CD14-positive monocyte (primary cell): ENCODE data around the gene EXOC6. TPM values are rescaled to one million over a fixed set of nuclear protein-coding genes. Genes with fewer than 3 reads are reported as not detected.

Experiments used
- DNase-seq, 3 donors: peaks; one replicate each; pipeline ENCODE4 v3.0.0-alpha.2; 2011 to 2022
- H2AFZ ChIP-seq: 2 replicates; pipeline ENCODE4 v1.6.0; 2012; ENCODE audit warnings: mild to moderate bottlenecking, low read depth, low read length, inconsistent platforms; ENCODE audit not compliant: insufficient read depth, poor library complexity, severe bottlenecking
- H3K27ac ChIP-seq, 2 donors: 1 replicate in 1 of 2; 2 replicates in 1 of 2; pipeline ENCODE4 v1.5.1; 2012 to 2013; ENCODE audit warnings: low read length in 2 of 2, control low read depth in 1 of 2, inconsistent platforms in 1 of 2, low read depth in 1 of 2, mild to moderate bottlenecking in 1 of 2
- H3K27me3 ChIP-seq, 2 donors: one replicate each; pipeline versions ENCODE4 v1.6.0 to v1.6.1; 2011 to 2013; ENCODE audit warnings: low read length in 2 of 2; ENCODE audit not compliant: control insufficient read depth in 2 of 2, insufficient read depth in 2 of 2
- H3K36me3 ChIP-seq, 2 donors: replicated peaks in 1 of 2; 1 replicate in 1 of 2; 2 replicates in 1 of 2; pipeline versions ENCODE4 v1.5.1 to v1.6.1; 2012 to 2013; ENCODE audit warnings: low read length in 2 of 2, control low read depth in 1 of 2, inconsistent platforms in 1 of 2, mild to moderate bottlenecking in 1 of 2; ENCODE audit not compliant: insufficient read depth in 2 of 2, control insufficient read depth in 1 of 2
- H3K4me1 ChIP-seq, 2 donors: 1 replicate in 1 of 2; 2 replicates in 1 of 2; pipeline versions ENCODE4 v1.5.1 to v1.6.1; 2012 to 2013; ENCODE audit warnings: low read length in 2 of 2, control low read depth in 1 of 2, inconsistent platforms in 1 of 2, mild to moderate bottlenecking in 1 of 2, moderate library complexity in 1 of 2; ENCODE audit not compliant: insufficient read depth in 2 of 2, control insufficient read depth in 1 of 2
- H3K4me2 ChIP-seq: replicated peaks from 2 replicates; pipeline ENCODE3; 2012; ENCODE audit warnings: low read length, moderate library complexity, mild to moderate bottlenecking; ENCODE audit not compliant: poor library complexity, severe bottlenecking; ENCODE audit errors: extremely low read depth
- H3K4me3 ChIP-seq, 3 experiments: fragments of 200-600 bp in 1 of 3; sonication (generic) in 1 of 3; replicated peaks in 1 of 3; 1 replicate in 2 of 3; 2 replicates in 1 of 3; pipeline ENCODE4 v1.5.1; 2011 to 2013; ENCODE audit warnings: low read length in 3 of 3, mild to moderate bottlenecking in 3 of 3, control low read depth in 2 of 3, low read depth in 2 of 3, inconsistent platforms in 1 of 3, moderate library complexity in 1 of 3
- H3K79me2 ChIP-seq: 2 replicates; pipeline ENCODE4 v1.6.0; 2012; ENCODE audit warnings: mild to moderate bottlenecking, control low read depth, inconsistent platforms, low read length, moderate library complexity; ENCODE audit not compliant: insufficient read depth
- H3K9ac ChIP-seq: 2 replicates; pipeline ENCODE4 v1.6.0; 2017; ENCODE audit warnings: low read length, mild to moderate bottlenecking; ENCODE audit not compliant: insufficient read depth, poor library complexity, severe bottlenecking
- H3K9me3 ChIP-seq, 2 donors: replicated peaks in 1 of 2; 1 replicate in 1 of 2; 2 replicates in 1 of 2; pipeline versions ENCODE4 v1.5.1 to v1.6.1; 2012 to 2013; ENCODE audit warnings: low read length in 2 of 2, control low read depth in 1 of 2; ENCODE audit not compliant: control insufficient read depth in 1 of 2, insufficient read depth in 1 of 2
- H4K20me1 ChIP-seq: 2 replicates; pipeline ENCODE4 v1.6.0; 2012; ENCODE audit warnings: mild to moderate bottlenecking, low read length, control low read depth, moderate library complexity; ENCODE audit not compliant: insufficient read depth
- H3K27ac Mint-ChIP-seq, 7 donors: one replicate each; pipeline ENCODE4 v1.8.0; 2020; ENCODE audit warnings: mild to moderate bottlenecking in 7 of 7, mixed read lengths in 7 of 7, moderate library complexity in 6 of 7, inconsistent platforms in 2 of 7
- H3K27me3 Mint-ChIP-seq, 3 donors: one replicate each; pipeline ENCODE4 v1.8.0; 2021 to 2022; ENCODE audit warnings: low read depth in 3 of 3, mild to moderate bottlenecking in 3 of 3, mixed read lengths in 3 of 3, moderate library complexity in 3 of 3, inconsistent platforms in 1 of 3
- H3K36me3 Mint-ChIP-seq, 2 donors: one replicate each; pipeline ENCODE4 v1.8.0; 2020; ENCODE audit warnings: mixed read lengths in 2 of 2, inconsistent platforms in 1 of 2, mild to moderate bottlenecking in 1 of 2
- H3K4me1 Mint-ChIP-seq: one replicate; pipeline ENCODE4 v1.8.0; 2020; ENCODE audit warnings: mild to moderate bottlenecking, mixed read lengths
- H3K4me3 Mint-ChIP-seq, 2 donors: one replicate each; pipeline ENCODE4 v1.8.0; 2020; ENCODE audit warnings: mild to moderate bottlenecking in 2 of 2, mixed read lengths in 2 of 2, moderate library complexity in 1 of 2
- H3K9me3 Mint-ChIP-seq, 7 donors: one replicate each; pipeline ENCODE4 v1.8.0; 2020 to 2022; ENCODE audit warnings: mixed read lengths in 7 of 7, mild to moderate bottlenecking in 6 of 7, moderate library complexity in 6 of 7, inconsistent platforms in 2 of 7
- WGBS: methylation state at CpG from one replicate; pipeline ENCODE4 v1.1.5; 2013; ENCODE audit warnings: missing lambda C conversion rate; ENCODE audit not compliant: insufficient coverage; 5-methylcytosine and 5-hydroxymethylcytosine counted together
- intact Hi-C, 2 donors: fragments of 100-400 bp; cut with micrococcal nuclease; formaldehyde crosslinking; loops; one replicate each; pipeline versions ENCODE4 v1.15.0 to v1.15.1; 2023
- polyA plus RNA-seq, 3 donors: library from polyadenylated mRNA; depleted of rRNA in 1 of 3; unstranded in 2 of 3; stranded (reverse) in 1 of 3; fragments of 300-500 nt in 2 of 3; fragments of >200 nt in 1 of 3; fragmentation: Illumina TruSeq in 2 of 3; gene quantifications; 1 replicate in 2 of 3; 2 replicates in 1 of 3; pipeline ENCODE4 v1.2.3, GENCODE V29; 2012 to 2021
- TF ChIP-seq, protein P1 (sequence below): fragments of 200-600 bp; IDR thresholded peaks from one replicate; pipeline ENCODE4 v1.8.0; 2022; ENCODE audit warnings: antibody characterized with exemption, mild to moderate bottlenecking

Gene EXOC6
- polyA plus RNA-seq, 3 donors: 7.5 to 9.6 (median 8.3) TPM

DNA sequence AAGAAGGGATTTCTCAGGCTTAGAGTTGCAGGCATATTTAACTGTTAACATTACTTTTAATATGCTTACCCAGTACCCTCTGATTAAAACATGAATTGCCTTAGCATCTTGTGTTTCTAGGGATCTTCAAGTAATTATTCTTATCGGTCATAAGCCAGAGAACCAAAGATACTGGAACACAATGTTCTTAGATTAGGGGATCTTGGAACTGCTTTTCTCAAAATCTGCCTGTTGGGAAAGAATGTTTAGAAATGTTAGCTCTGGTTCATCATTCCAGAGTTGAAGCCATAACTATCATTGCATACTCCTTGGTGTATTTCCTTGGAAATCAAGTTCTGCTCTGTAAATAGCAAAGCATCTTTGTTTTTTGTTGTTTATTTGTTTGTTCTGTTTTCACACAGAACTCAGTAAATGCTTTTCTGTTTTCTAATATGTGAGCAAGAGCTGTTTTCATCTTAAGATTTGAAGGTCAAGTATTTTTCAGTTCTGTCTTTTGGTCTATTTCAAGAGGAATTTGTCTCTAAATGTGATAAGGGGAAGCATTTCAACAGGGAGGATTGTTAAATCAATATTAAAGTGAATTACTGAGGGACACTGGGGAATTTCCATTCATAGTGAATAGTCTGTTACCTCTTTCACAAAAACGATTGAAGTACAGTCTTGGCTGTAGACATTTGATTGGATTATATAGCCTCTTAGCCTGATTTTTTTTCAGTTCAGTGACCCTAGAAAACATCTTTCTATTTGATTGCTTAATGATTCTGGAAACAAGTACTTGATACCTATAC lies 109.1 kb downstream of the EXOC6 start:
- H3K27me3 Mint-ChIP-seq: no peaks in the 10 kb centered on the region

DNA sequence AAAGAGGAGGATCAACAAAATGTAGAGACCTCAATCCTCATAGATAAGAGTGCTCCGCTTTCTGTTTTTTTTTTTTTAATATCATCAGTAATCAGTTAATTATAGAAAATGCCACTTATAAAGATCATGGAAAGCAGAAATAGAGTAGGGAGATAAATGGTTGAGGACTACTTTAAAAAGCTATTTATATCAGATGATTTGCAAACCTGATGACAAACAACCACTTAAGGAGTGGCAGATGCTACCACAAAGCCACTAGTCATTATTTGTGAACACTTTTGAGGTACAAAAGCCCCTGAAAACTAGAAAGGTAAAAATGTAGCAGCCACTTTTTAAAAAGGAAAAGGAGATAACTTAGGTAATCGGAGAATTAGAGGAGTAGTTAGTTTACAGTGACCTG lies 113.3 kb downstream of the EXOC6 start:
- no peaks in the 10 kb centered on the region for H3K4me1 Mint-ChIP-seq
- H3K27ac Mint-ChIP-seq: no peak overlapping the region
- TF ChIP-seq, protein P1, sequence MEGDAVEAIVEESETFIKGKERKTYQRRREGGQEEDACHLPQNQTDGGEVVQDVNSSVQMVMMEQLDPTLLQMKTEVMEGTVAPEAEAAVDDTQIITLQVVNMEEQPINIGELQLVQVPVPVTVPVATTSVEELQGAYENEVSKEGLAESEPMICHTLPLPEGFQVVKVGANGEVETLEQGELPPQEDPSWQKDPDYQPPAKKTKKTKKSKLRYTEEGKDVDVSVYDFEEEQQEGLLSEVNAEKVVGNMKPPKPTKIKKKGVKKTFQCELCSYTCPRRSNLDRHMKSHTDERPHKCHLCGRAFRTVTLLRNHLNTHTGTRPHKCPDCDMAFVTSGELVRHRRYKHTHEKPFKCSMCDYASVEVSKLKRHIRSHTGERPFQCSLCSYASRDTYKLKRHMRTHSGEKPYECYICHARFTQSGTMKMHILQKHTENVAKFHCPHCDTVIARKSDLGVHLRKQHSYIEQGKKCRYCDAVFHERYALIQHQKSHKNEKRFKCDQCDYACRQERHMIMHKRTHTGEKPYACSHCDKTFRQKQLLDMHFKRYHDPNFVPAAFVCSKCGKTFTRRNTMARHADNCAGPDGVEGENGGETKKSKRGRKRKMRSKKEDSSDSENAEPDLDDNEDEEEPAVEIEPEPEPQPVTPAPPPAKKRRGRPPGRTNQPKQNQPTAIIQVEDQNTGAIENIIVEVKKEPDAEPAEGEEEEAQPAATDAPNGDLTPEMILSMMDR: no peak
- Histone ChIP-seq H3K9me3 (no peaks in the 10 kb centered on the region), H3K4me2 (no peak overlapping the region), H3K36me3 (peaks cover 35 to 47% of the 10 kb centered on the region in 2 donors), H3K27ac (no peak overlapping the region), H3K4me1 (no peaks in the 10 kb centered on the region), H3K79me2 (no peaks in the 10 kb centered on the region), H3K27me3 (no peaks in the 10 kb centered on the region), H2AFZ (no peak overlapping the region), H3K4me3 (no peak overlapping the region), H4K20me1 (no peaks in the 10 kb centered on the region), H3K9ac (no peak overlapping the region)
- peaks cover 52 to 53% of the 10 kb centered on the region in 2 donors for H3K36me3 Mint-ChIP-seq
- intact Hi-C loops: no loop called here
- no CpG with 5 or more reads among the region's 2 CpGs for WGBS
- peaks cover 0 to 1% (median 0%) of the 10 kb centered on the region in 3 donors for H3K27me3 Mint-ChIP-seq
- no peaks in the 10 kb centered on the region for H3K9me3 Mint-ChIP-seq
- no peak for DNase-seq
- no peak overlapping the region for H3K4me3 Mint-ChIP-seq

More for the DNA sequence above, 109.1 kb downstream of the EXOC6 start:
- no peaks in the 10 kb centered on the region for H4K20me1 ChIP-seq
- H3K36me3 ChIP-seq: peaks cover 51 to 73% of the 10 kb centered on the region in 2 donors
- intact Hi-C loops: no loop called here
- Mint-ChIP-seq H3K27ac (no peak overlapping the region), H3K4me3 (no peak overlapping the region), H3K4me1 (no peaks in the 10 kb centered on the region), H3K36me3 (peaks cover 66 to 69% of the 10 kb centered on the region in 2 donors), H3K9me3 (peaks cover 0 to 2% (median 0%) of the 10 kb centered on the region in 7 donors)
- H3K79me2 ChIP-seq: no peaks in the 10 kb centered on the region
- H3K4me2 ChIP-seq: no peak overlapping the region
- H3K4me1 ChIP-seq: no peaks in the 10 kb centered on the region
- H3K27me3 ChIP-seq: no peaks in the 10 kb centered on the region
- no peak for DNase-seq
- no peak overlapping the region for H2AFZ ChIP-seq
- no peak overlapping the region for H3K4me3 ChIP-seq
- TF ChIP-seq, protein P1: no peak
- H3K27ac ChIP-seq: no peak overlapping the region
- no peak overlapping the region for H3K9ac ChIP-seq
- no peaks in the 10 kb centered on the region for H3K9me3 ChIP-seq
- no CpG with 5 or more reads among the region's 2 CpGs for WGBS
